Epithelial cell of prostate (primary cell): ENCODE results near the gene SMARCC1.

ENCODE experiments used
- DNase-seq: peaks from one replicate; pipeline ENCODE4 v3.0.0-alpha.2; 2011; ENCODE audit warnings: low read depth, low spot score
- H3K27ac ChIP-seq: fragments of 450-650 bp; 2 replicates; pipeline ENCODE4 v1.5.1; 2017; ENCODE audit warnings: mild to moderate bottlenecking

SMARCC1 gene

DNA sequence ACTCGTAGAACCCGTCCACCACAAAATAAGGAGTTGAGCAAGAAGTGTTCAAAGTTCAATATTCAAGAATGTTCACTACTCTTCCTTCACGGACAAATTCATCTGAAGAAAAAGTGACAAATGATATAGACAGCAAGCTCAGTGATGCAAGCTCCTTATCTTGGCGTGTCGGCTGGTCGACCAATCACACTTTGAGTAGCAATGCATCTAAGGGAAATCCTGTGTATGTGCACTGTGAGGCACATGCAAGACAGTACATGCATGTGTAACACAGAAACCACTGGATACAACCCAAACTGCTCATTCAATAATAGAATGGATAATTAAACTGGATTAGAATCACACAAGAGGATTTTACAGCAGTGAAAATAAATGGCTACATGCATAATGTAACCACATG, 138.6 kb downstream of the SMARCC1 start:
- H3K27ac ChIP-seq, result no peak overlapping the region
- DNase-seq, result no peak

DNA sequence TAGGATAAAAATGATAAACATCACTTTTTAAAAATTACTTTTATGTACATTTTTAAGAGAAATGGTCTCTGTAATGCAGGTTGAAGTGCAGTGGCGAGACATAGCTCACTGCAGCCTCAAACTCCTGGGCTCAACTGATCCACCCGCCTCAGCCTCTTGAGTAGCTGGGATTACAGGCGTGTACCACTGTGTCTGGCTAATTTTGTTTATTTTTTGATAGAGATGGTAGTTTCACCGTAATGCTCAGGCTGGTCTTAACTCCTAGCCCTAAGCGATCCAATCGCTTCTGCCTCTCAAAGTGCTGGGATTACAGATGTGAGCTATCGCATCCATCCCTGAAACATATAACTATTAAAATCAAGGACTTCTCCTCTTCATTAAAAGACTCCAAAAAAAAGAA, 140.0 kb downstream of the SMARCC1 start:
- no peak for DNase-seq

DNA sequence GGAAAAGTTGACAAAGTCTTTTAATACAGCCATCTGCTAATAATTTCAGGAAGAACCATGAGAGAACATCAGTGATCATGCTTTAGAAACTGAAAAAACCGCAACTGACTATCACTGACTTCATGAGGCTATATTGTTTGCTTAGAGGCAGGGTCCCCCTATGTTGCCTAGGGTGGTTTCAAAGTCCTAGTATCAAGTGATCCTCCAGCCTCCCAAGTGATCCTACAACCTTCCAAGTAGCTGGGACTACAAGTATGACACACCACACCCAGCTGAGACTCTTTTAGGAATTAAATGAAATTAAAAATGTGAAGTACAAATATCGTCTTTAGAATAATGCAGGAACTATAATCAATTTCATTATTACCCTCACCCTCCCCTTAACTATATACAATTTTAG, 144.8 kb downstream of the SMARCC1 start:
- no peak for DNase-seq
- H3K27ac ChIP-seq, result no peak overlapping the region

More for the DNA sequence above, 140.0 kb downstream of the SMARCC1 start:
- H3K27ac ChIP-seq, result no peak overlapping the region

DNA sequence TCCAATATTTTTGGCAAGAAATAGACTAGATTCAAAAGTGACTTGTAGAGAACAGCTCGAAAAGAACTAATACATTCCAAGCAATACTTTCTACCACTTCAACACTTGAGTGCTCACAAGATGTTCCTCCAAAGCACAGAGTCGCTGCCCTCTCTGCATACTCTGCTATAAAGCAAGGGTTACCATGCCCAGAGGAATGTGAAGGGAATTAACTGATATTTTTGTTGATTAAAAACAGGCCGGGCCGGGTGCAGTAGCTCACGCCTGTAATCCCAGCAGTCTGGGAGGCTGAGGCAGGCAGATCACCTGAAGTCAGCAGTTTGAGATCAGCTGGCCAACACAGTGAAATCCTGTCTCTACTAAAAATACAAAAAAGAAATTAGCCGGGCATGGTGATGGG, 145.5 kb downstream of the SMARCC1 start:
- H3K27ac ChIP-seq, result no peak overlapping the region
- DNase-seq, result no peak

DNA sequence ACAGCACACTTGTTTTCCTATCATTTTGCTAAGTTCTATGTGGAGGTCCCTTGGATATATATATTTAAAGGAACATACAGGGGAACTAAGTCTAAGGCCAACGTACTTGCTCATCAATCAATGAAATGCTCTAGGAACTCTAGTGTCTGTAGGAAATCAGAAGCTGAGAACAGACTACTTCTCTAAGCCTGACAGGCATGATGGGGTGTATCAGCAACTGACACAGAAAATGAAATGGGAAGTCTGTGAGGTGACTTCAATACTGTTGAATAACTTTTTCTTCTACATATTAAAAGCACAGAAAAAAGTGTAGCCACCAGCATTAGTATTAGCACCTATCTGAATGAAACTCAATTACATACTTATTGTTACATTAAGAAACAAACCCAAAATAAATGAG, 146.2 kb downstream of the SMARCC1 start:
- DNase-seq, result no peak
- H3K27ac ChIP-seq, result no peak overlapping the region

DNA sequence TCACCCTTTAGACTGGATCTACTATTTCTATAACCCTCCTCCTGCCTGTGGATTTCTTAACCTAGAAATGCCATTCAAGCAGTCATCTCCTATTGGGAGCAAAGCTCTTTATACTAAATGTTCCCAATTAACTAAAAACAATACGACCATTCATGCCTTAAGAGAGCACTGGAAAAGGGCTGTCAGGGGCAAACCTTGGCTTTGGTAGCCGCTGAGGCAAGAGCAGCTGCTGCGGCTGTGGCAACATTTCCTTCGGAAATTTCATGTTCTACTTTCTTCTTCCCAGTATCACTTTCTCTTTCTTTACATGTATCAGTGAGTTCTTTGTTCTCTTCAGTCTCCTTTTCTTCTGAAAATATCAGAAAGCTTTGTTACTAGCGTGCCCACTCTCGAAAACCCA, 146.7 kb downstream of the SMARCC1 start:
- no peak overlapping the region for H3K27ac ChIP-seq
- no peak for DNase-seq

DNA sequence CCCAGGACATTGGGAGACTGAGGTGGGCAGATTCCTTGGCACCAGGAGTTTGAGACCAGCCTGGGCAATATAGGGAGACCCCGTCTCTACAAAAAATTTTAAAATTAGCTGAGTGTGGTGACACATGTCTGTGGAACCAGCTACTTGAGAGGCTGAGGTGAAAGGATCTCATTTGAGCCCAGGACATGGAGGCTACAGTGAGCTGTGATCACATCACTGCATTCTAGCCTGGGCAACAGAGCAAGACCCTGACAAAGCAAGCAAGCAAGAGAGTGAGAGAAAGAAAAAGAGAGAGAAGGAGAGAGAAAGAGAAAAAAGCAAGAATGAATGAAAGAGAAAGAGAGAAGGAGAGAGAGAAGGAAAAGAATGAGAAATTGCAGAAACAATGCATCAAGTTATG, 150.9 kb downstream of the SMARCC1 start:
- no peak overlapping the region for H3K27ac ChIP-seq
- no peak for DNase-seq

DNA sequence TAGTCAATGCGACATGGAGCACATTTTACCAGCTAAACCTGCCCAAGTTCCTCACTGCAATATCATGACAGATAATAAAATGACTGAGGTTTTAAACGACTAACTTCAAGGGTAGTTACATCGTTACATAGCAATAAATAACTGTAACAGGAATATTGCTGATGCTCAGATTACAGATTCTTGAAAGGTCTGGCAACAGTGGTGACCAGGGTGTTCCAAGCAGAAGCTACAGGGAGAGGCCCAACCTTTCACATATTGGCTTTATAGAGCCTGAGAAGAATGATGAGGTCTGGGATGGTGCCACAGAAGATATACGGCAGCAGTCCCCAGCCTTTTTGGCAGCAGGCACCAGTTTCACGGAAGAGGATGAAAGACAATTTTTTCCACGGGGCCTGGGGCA, 151.9 kb downstream of the SMARCC1 start:
- no peak for DNase-seq
- no peak overlapping the region for H3K27ac ChIP-seq

DNA sequence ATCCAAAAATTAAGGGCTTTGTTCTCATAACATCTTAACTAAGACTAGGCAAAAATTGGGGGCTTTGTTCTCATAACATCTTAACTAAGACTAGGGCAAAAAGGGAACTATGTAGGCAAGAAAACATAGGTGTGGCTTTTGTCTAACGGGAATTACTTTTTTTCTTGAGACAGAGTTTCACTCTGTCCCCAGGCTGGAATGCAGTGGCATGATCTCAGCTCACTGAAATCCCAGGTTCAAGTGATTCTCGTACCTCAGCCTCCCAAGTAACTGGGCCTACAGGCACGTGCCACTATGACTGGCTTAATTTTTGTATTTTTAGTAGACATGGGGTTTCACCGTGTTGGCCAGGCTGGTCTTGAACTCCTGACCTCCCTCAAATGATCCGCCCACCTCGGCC, 153.3 kb downstream of the SMARCC1 start:
- no peak for DNase-seq
- H3K27ac ChIP-seq, result no peak overlapping the region

DNA sequence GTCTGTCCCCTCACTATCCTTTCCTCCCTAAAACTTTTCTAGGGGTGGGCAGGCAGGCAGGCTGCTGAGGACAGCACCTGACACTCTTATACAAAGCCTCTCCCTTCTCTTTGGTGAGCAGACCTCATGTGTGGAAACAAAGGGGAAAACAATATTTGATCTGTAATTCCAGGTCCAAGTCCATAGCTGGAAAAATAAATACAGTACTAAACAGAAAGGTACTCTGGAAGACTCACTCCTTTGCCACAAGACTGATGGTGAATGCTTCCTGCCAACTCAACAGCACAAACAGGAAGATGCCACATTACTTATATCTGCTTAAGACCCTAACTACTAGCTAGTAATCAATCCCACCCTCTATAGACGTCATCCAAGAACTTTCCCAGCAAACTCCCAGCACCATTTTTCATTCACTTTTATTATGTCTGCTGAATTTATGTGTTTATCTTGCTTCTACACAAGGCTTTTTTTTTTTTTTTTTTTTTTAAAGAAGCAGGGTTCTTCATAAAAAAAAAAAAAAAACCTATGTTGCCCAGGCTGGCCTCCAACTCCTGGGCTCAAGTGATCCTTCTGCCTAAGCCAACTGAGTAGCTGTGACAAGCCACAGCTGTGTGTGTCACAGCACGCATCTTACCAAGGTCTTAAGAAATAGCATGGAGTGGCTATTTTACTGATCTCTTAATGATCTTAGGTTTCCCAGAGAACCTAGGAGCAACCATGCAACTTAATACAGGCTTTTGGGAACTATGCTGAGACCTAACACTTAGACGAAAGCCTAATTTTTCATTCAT, 158.8 kb downstream of the SMARCC1 start:
- DNase-seq, result no peak
- H3K27ac ChIP-seq, result no peak overlapping the region

DNA sequence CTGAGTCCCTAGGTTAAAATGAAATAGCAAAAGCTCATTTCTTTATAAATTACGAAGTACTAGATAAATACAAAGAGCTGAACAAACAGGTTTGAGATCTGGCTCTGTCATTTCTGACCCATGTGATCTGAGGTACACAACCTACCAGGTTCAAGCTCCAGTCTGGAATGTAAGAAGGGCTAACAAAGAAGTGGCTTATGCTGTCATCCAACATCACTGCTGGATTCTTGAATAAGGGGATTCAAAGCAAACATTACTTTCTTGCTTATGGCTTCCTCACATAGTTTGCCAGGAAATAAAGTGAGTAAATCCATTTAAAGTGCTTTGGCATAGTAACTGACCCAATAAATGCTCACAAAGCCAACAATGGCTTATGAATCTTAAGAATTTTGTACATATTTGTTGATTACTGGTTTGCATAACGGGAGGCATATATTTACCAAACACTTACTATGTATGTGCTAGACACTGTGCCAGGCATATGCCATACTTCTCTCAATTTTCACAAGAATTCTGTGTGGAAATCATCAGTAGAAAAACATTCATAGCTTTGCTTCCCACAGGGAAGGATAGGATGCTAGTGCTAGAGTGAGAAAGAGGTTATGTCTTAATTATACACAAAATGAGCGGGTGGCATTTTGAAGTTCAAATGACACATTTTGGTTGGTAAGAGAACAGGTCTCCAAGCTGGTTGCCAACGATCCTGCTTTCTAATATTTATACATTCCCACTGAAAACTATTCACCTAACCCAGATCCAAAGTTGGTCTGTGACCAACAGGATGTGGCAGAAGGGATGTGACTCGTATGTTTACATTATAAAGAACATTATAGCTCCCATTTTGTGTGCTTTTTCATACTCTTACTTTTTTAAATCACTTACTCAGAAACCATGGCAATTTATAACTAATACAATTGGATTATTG, 164.3 kb downstream of the SMARCC1 start:
- no peak for DNase-seq
- H3K27ac ChIP-seq, result no peak overlapping the region

DNA sequence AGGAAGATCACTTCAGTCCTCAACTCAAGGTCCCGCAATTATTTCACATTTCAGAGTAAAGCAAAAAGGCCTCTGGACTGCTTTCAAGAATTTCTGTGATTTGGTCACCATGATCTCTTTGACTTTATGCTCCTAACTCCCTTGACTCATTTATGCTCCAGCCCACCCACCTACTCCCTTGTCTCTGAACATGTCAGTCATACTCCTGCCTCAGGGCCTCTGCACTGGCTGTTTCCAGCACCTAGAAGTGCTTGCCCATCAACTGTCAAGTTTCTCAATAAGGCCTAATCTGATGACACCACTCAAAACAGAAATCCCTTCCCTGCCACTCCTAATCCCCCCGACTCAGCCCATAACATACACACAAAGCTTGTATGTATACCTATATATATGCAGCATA, 166.9 kb downstream of the SMARCC1 start:
- no peak overlapping the region for H3K27ac ChIP-seq
- DNase-seq, result no peak

DNA sequence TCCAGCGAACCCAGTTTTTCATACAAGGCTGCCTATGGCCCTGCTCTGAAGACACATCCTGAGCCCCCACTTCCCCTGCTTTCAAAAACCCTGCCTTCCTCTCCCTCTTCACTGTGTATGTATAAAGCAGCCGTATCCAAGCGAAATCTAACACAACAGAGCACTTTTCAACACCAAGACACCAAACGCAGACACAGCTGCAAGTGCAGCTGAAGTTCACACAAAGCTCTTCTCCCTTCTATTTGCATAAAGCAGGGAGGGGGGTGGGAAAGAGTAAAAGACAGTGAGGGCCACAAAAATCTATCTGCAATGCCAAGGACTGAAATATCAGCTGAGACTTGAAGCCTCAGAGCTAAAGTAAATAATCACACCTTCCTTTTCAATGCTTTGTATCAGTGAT, 168.0 kb downstream of the SMARCC1 start:
- H3K27ac ChIP-seq, result no peak overlapping the region

DNA sequence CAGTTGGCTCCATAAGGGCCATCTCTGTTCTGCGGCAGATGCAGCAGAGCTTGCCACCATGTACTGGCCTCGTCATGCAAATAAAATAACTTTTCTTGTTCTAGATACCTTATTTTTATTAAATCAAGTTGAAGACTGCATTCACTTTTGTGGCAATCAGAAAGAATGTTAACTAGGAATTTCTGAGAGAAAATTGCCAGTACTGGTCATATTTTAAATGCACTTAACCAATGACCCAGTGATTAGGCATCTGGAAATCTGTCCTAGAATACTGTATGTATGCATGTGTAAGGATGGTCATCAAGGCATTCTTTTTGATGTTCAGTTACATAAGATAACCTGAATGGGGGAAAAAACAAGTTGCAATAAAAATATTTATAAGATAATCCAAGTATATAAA, 168.8 kb downstream of the SMARCC1 start:
- no peak overlapping the region for H3K27ac ChIP-seq
- no peak for DNase-seq

More for the DNA sequence above, 168.0 kb downstream of the SMARCC1 start:
- no peak for DNase-seq

DNA sequence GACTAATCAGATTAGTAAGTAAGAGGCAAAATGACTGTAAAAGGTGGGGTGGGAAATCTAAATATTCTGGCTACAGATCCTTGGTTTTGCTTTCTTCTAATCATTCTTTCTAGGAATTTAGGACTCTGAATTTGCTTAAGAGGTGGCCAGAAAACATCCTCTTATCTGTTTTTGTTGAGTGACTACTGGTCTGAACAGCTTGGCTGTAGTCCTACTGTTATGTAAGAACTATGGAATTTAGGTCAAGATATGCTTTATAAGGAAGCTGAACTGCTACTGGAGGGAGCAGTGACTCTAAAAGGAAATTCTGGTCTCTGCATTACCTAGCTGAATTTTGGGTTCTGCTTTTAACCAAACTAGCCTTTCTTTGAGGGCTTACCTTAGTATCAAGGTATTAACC, 169.5 kb downstream of the SMARCC1 start:
- H3K27ac ChIP-seq, result no peak overlapping the region
- DNase-seq, result no peak

DNA sequence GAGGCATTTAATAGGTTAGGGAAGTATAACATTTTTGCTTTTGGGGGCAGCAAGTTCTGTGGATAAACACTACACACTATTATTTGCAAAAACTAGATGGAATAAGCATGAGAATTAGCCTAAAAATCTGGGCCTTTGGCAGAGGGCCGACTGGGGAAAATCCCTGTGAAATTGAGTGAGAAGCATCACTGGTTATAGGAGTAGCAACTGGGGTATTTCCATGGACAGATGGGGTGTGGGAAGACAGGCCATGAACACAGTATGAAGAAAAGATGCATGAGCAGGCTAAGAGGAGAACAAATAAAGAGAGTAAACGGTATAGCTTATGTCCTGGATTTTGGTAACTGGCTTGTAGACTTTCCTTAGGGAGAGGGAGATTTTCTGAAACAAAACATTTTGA, 170.1 kb downstream of the SMARCC1 start:
- no peak overlapping the region for H3K27ac ChIP-seq
- no peak for DNase-seq

DNA sequence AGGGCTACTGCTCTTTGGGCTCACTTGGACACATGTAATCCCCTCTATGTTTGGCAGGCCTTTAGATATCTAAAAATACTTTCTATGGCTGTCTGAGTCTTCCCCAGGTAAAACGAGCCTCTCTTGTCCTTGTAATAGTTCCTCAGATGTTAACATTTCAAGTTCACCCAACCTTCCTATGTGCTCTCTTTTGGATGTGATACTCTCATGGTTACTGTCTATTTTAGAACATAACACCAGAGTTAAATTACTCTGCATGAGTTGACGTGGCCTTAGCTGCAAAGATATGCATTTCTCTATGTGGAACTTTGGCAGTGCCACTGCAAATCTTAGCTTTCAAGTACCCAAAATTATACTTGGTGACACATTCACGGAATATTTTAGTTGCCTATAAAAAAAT, 171.1 kb downstream of the SMARCC1 start:
- no peak overlapping the region for H3K27ac ChIP-seq

DNA sequence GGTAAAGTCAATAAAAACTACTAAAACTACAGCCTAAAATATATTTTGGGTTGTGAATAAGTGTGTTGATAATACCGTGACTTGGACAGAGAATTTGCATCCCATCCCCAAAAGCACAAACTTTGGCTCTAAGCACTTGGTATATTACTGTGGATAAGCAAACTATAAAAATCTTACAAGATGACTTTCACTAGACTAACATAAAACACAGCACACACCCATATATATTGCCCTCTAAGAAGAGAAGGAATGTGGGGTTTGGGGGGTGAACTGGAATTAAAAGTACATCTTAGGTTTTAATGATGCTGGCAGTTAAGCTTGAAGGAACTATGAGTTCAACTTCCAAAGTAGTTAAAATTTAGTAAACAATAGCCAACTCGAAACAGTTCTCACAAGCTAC, 174.4 kb downstream of the SMARCC1 start:
- DNase-seq, result no peak
- H3K27ac ChIP-seq, result no peak overlapping the region

More for the DNA sequence above, 171.1 kb downstream of the SMARCC1 start:
- no peak for DNase-seq

DNA sequence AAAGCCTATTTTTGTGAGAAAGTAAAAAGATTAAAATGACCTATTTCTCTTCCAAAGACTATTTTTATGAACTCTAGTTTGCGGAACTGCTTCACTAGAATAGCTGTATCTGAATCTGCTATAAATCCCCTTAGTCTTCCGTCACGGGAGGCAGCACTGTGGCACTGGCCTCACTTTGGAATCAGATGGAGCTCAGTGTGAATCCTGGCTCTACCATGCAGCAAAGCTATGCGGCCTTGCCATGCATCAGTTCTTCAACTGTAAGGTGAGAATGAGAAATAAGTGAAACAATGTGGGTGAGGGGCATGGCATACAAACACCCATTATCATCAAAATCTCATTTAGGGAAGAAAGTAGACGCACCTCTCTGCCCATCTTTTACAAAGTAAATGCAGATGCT, 175.5 kb downstream of the SMARCC1 start:
- no peak overlapping the region for H3K27ac ChIP-seq
- DNase-seq, result no peak

DNA sequence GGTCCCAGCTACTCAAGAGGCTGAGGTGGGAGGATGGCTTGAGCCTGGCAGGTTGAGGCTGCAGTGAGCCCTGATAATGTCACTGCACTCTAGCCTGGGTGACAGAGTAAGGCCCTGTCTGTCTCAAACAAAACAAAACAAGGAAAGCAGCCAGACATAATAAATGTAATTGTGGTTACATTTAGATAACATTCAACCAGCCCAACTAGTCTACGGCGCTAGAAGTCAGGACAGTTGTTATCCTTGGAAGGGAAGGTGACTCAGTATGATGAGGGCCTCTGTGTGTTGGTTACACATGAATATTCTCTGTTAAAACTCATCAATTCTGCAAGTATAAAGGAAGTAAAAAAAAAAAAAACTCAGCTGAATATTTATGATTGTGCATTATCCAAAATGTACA, 176.0 kb downstream of the SMARCC1 start:
- no peak overlapping the region for H3K27ac ChIP-seq
- DNase-seq, result no peak

DNA sequence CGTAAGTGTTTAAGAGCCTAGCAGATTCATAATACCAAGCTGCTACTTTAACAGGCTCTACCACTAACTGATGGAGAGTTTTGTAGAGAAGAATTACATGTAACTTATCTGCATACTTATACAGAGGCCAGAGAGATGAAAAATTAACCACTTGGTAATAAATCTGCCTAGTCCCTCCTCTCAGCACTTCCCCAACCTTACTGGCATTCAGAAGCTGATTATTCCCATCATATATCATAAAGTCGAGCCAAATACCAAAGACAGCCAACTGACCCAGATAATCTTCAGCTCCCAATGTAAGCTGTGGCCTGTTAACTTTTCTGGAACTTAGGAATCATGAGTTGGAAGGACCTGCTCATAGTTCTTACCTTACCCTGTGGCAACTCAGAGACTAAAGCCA, 177.5 kb downstream of the SMARCC1 start:
- no peak for DNase-seq
- H3K27ac ChIP-seq, result no peak overlapping the region
